ENCODE data around the gene ANKS1A. TPM values are rescaled to one million over a fixed set of nuclear protein-coding genes. Genes with fewer than 3 reads are reported as not detected.

The ANKS1A gene
- total RNA-seq, 1 experiment from 2014 or later = 26.5 TPM

- Mint-ChIP-seq H3K9me3 (no peaks in the 10 kb centered on the region), H3K4me1 (peaks cover 3% of the 10 kb centered on the region in 2 experiments; a peak in 3 of 4 replicates), H3K4me3 (no peak overlapping the region), H3K36me3 (ENCODE audit: insufficient read depth in 1 of 3, low read depth in 3 of 3) (peaks cover 3 to 28% (median 17%) of the 10 kb centered on the region in 3 experiments; a peak in 6 of 7 replicates), H3K27me3 (ENCODE audit: low read depth) (no peaks in the 10 kb centered on the region), H3K27ac (peak overlapping the region in 1 of 3 experiments; percentile 52; a peak in 1 of 7 replicates)
- H4K91ac ChIP-seq (ENCODE audit: insufficient read length, low read depth, low read length) = no peak overlapping the region
- H3K18ac ChIP-seq (ENCODE audit: insufficient read length, low read depth, low read length) = no peak overlapping the region
- H4K8ac ChIP-seq (replicated peaks; ENCODE audit: insufficient read length, low read depth, low read length) = no peak overlapping the region
- no peak overlapping the region for H2BK5ac ChIP-seq (ENCODE audit: insufficient read length, low read length)
- no peaks in the 10 kb centered on the region for H3K27me3 ChIP-seq (ENCODE audit: insufficient read depth, low read length)
- H3K79me1 ChIP-seq (ENCODE audit: insufficient read depth, low read depth, low read length, poor library complexity, severe bottlenecking) = no peaks in the 10 kb centered on the region
- no peak overlapping the region for H2BK12ac ChIP-seq (ENCODE audit: insufficient read length, low read depth, low read length)
- H3K23me2 ChIP-seq (ENCODE audit: insufficient read length, low read depth, low read length, poor library complexity, severe bottlenecking) = no peaks in the 10 kb centered on the region
- H4K5ac ChIP-seq (ENCODE audit: insufficient read length, low read depth, low read length) = no peak overlapping the region
- no peak overlapping the region for H3K23ac ChIP-seq (ENCODE audit: insufficient read length, low read depth, low read length)
- no peak overlapping the region for H3K4me2 ChIP-seq (ENCODE audit: insufficient read depth, insufficient read length, low read length)
- H3K9ac ChIP-seq (ENCODE audit: extremely low read depth, insufficient read length, low read length) = no peak overlapping the region
- no peak overlapping the region for H2BK120ac ChIP-seq (ENCODE audit: low read depth, low read length, poor library complexity, severe bottlenecking)
- no peak overlapping the region for H3K4ac ChIP-seq (ENCODE audit: low read depth, low read length)
- H3K56ac ChIP-seq (ENCODE audit: insufficient read length, low read depth, low read length) = no peak overlapping the region
- peaks cover 5% of the 10 kb centered on the region; the same call in 1 of the 2 replicates for H3K4me1 ChIP-seq (ENCODE audit: insufficient read depth, low read length)
- no peak overlapping the region for H2BK20ac ChIP-seq (ENCODE audit: low read depth, low read length, poor library complexity, severe bottlenecking)
- DNase-seq = no peak
- H3K79me2 ChIP-seq (ENCODE audit: insufficient read depth, low read length) = no peaks in the 10 kb centered on the region
- WGBS (ENCODE audit: extremely low coverage, insufficient read length, low lambda C conversion rate) = no CpG with 5 or more reads among the region's 7 CpGs
- H3K14ac ChIP-seq (ENCODE audit: insufficient read depth, low read length) = no peak overlapping the region
- H2AFZ ChIP-seq (ENCODE audit: low read length) = no peak overlapping the region
- H3K9me3 ChIP-seq (ENCODE audit: control insufficient read depth, low read depth, low read length) = no peaks in the 10 kb centered on the region
- H3T11ph ChIP-seq (ENCODE audit: low read length) = no peak overlapping the region
- H4K20me1 ChIP-seq (ENCODE audit: control insufficient read depth, insufficient read depth, insufficient read length) = no peaks in the 10 kb centered on the region
- H3K27ac ChIP-seq (ENCODE audit: insufficient read length, low read depth, low read length) = no peak overlapping the region
- no peak for TF ChIP-seq CTCF (conservative IDR thresholded peaks at IDR 0.05)
- H2BK15ac ChIP-seq (ENCODE audit: low read depth, low read length) = no peak overlapping the region
- H2AK5ac ChIP-seq (ENCODE audit: insufficient read length, low read length) = no peak overlapping the region
These were observed 162.3 kb downstream of the ANKS1A start for GRCh38 chr6:35051396-35051795.

All from H9 (cell line).